Gastroesophageal sphincter (tissue), 3 donors: Measurements from ENCODE around the gene TCF4.

Source experiments
- CTCF ChIP-seq, 4 experiments: fragments of 200-600 bp in 2 of 4; fragments of 450-650 bp in 2 of 4; sonication (generic) in 1 of 4; IDR thresholded peaks; one replicate each; pipeline ENCODE4 v1.5.1; 2017 to 2019; ENCODE audit warnings: antibody characterized with exemption in 4 of 4, mild to moderate bottlenecking in 2 of 4, moderate library complexity in 2 of 4
- POLR2AphosphoS5 ChIP-seq: sonication (generic); formaldehyde crosslinking; IDR thresholded peaks from one replicate; pipeline ENCODE4 v1.6.1; 2017; ENCODE audit warnings: antibody characterized with exemption

- TF ChIP-seq CTCF (IDR thresholded peaks at IDR 0.05), result no peak
- no peak for TF ChIP-seq POLR2AphosphoS5
These were observed 53.4 kb downstream of the TCF4 start for GRCh38 chr18:55534547-55534946.
